IMR-90 (cell line): ENCODE measurements around the gene CETN1. TPM values are rescaled to one million over a fixed set of nuclear protein-coding genes. Genes with fewer than 3 reads are reported as not detected.

ENCODE experiments used
- ATAC-seq: fragments of 200-7000 bp; cut with Tn5 transposase; 2 replicates; pipeline ENCODE4 v1.9.1; 2020; ENCODE audit warnings: low read depth, mild to moderate bottlenecking, moderate library complexity
- BruUV-seq: library from RNA; stranded (reverse); fragments of 400-500 nt; replicated peaks from 2 replicates; lab custom pipeline; 2021; lab: Mats Ljungman, UMichigan
- CTCF ChIA-PET: fragments of 300-600 bp; formaldehyde crosslinking; extraction: SDS; loops from one replicate; lab custom pipeline; 2021; ENCODE audit warnings: antibody characterized with exemption; lab: Yijun Ruan, JAX
- POLR2A ChIA-PET: fragments of 300-600 bp; sonication (Branson Sonifier 250); formaldehyde crosslinking; loops from one replicate; lab custom pipeline; 2022; ENCODE audit warnings: antibody characterized with exemption; ENCODE audit not compliant: unreplicated experiment; lab: Charles Lee
- DNase-seq: peaks from one replicate; pipeline ENCODE4 v3.0.0; 2013
- H2AFZ ChIP-seq: replicated peaks from 2 replicates; pipeline ENCODE3; 2013; ENCODE audit warnings: low read length, mild to moderate bottlenecking; ENCODE audit not compliant: poor library complexity
- H2AK5ac ChIP-seq: 2 replicates; pipeline ENCODE4 v1.6.1; 2013; ENCODE audit warnings: low read depth, low read length, inconsistent platforms
- H2AK9ac ChIP-seq: replicated peaks from 2 replicates; pipeline ENCODE3; 2013; ENCODE audit warnings: mild to moderate bottlenecking, low read depth, low read length, moderate library complexity; ENCODE audit not compliant: poor library complexity
- H2BK120ac ChIP-seq: 2 replicates; pipeline ENCODE4 v1.6.1; 2013; ENCODE audit warnings: low read depth, low read length, inconsistent platforms
- H2BK15ac ChIP-seq: 3 replicates; pipeline ENCODE4 v1.6.1; 2013; ENCODE audit warnings: low read depth, low read length, inconsistent platforms
- H2BK20ac ChIP-seq: 2 replicates; pipeline ENCODE4 v1.6.1; 2013; ENCODE audit warnings: low read depth, mild to moderate bottlenecking, inconsistent platforms, low read length, moderate library complexity
- H2BK5ac ChIP-seq: 2 replicates; pipeline ENCODE4 v1.6.1; 2013; ENCODE audit warnings: mild to moderate bottlenecking, low read depth, low read length, inconsistent platforms; ENCODE audit not compliant: poor library complexity, severe bottlenecking
- H3K14ac ChIP-seq: replicated peaks from 2 replicates; pipeline ENCODE4 v1.6.1; 2013; ENCODE audit warnings: low read depth, low read length, inconsistent platforms
- H3K18ac ChIP-seq: 2 replicates; pipeline ENCODE4 v1.6.1; 2013; ENCODE audit warnings: low read depth, low read length, control low read depth
- H3K23ac ChIP-seq: 2 replicates; pipeline ENCODE4 v1.6.1; 2013; ENCODE audit warnings: low read depth, low read length, inconsistent platforms
- H3K27ac ChIP-seq: 2 replicates; pipeline ENCODE4 v1.5.1; 2013; ENCODE audit warnings: mild to moderate bottlenecking, control low read depth, low read length; ENCODE audit not compliant: insufficient read depth
- H3K27me3 ChIP-seq: 2 replicates; pipeline ENCODE4 v1.6.1; 2013; ENCODE audit warnings: low read length; ENCODE audit not compliant: control insufficient read depth, insufficient read depth
- H3K36me3 ChIP-seq: 2 replicates; pipeline ENCODE4 v1.6.1; 2013; ENCODE audit warnings: low read length, mixed read lengths; ENCODE audit not compliant: control insufficient read depth, insufficient read depth
- H3K4ac ChIP-seq: 2 replicates; pipeline ENCODE4 v1.6.1; 2013; ENCODE audit warnings: low read depth, low read length, inconsistent platforms
- H3K4me1 ChIP-seq: 2 replicates; pipeline ENCODE4 v1.6.1; 2013; ENCODE audit warnings: low read length, mixed read lengths; ENCODE audit not compliant: control insufficient read depth, insufficient read depth
- H3K4me2 ChIP-seq: 2 replicates; pipeline ENCODE4 v1.6.1; 2013; ENCODE audit warnings: low read depth, mild to moderate bottlenecking, control low read depth, low read length, moderate library complexity
- H3K4me3 ChIP-seq: 2 replicates; pipeline ENCODE4 v1.5.1; 2013; ENCODE audit warnings: low read depth, mild to moderate bottlenecking, control low read depth, low read length, moderate library complexity; ENCODE audit not compliant: insufficient read depth
- H3K56ac ChIP-seq: 2 replicates; pipeline ENCODE4 v1.6.1; 2013; ENCODE audit warnings: low read length, inconsistent platforms; ENCODE audit not compliant: insufficient read depth; ENCODE audit errors: extremely low read depth
- H3K79me1 ChIP-seq, 2 experiments: 2 replicates each; pipeline ENCODE4 v1.6.1; 2013; ENCODE audit warnings: low read length in 2 of 2, inconsistent platforms in 1 of 2, low read depth in 1 of 2
- H3K9ac ChIP-seq: 2 replicates; pipeline ENCODE4 v1.6.1; 2013; ENCODE audit warnings: low read depth, low read length, control low read depth
- H3K9me1 ChIP-seq: 2 replicates; pipeline ENCODE4 v1.6.1; 2013; ENCODE audit warnings: low read length, inconsistent platforms; ENCODE audit not compliant: insufficient read depth
- H3K9me3 ChIP-seq: 2 replicates; pipeline ENCODE4 v1.6.1; 2013; ENCODE audit warnings: low read length; ENCODE audit not compliant: control insufficient read depth, insufficient read depth
- H4K20me1 ChIP-seq: 2 replicates; pipeline ENCODE4 v1.6.1; 2013; ENCODE audit warnings: low read length, inconsistent platforms; ENCODE audit not compliant: insufficient read depth
- H4K5ac ChIP-seq: 2 replicates; pipeline ENCODE4 v1.6.1; 2013; ENCODE audit warnings: mild to moderate bottlenecking, low read depth, low read length, control low read depth
- H4K8ac ChIP-seq, 2 experiments: 2 replicates each; pipeline ENCODE4 v1.6.1; 2013; ENCODE audit warnings: low read depth in 2 of 2, low read length in 2 of 2, control low read depth in 1 of 2, inconsistent platforms in 1 of 2
- H4K91ac ChIP-seq: 2 replicates; pipeline ENCODE4 v1.6.1; 2013; ENCODE audit warnings: low read depth, low read length, inconsistent platforms; ENCODE audit not compliant: insufficient read depth
- BHLHE40 ChIP-seq: fragments of 150-350 bp; IDR thresholded peaks from 2 replicates; pipeline ENCODE4 v1.6.1; 2016; ENCODE audit warnings: mild to moderate bottlenecking, low read depth, low read length
- CEBPB ChIP-seq: IDR thresholded peaks from 2 replicates; pipeline ENCODE4 v1.6.1; 2012; ENCODE audit warnings: low read depth, low read length, improper control_type of control experiment
- CHD1 ChIP-seq: IDR thresholded peaks from 2 replicates; pipeline ENCODE4 v1.6.1; 2012; ENCODE audit warnings: low read depth, low read length, improper control_type of control experiment
- CTCF ChIP-seq: conservative IDR thresholded peaks from 2 replicates; pipeline ENCODE4 v1.5.1; 2012; ENCODE audit warnings: mild to moderate bottlenecking, low read depth, low read length, improper control_type of control experiment
- ELK1 ChIP-seq: fragments of 150-350 bp; IDR thresholded peaks from 2 replicates; pipeline ENCODE4 v1.6.1; 2016; ENCODE audit warnings: low read depth, mild to moderate bottlenecking, low read length, moderate library complexity, borderline replicate concordance
- FOS ChIP-seq: fragments of 150-350 bp; IDR thresholded peaks from 2 replicates; pipeline ENCODE4 v1.6.1; 2016; ENCODE audit warnings: low read depth, low read length
- MAFK ChIP-seq: IDR thresholded peaks from 2 replicates; pipeline ENCODE4 v1.6.1; 2012; ENCODE audit warnings: low read depth, low read length, improper control_type of control experiment
- MAZ ChIP-seq: IDR thresholded peaks from 2 replicates; pipeline ENCODE4 v1.6.1; 2012; ENCODE audit warnings: low read depth, mild to moderate bottlenecking, low read length, improper control_type of control experiment, moderate library complexity, borderline replicate concordance
- MXI1 ChIP-seq: IDR thresholded peaks from 2 replicates; pipeline ENCODE4 v1.6.1; 2012; ENCODE audit warnings: low read depth, mild to moderate bottlenecking, low read length, moderate library complexity, borderline replicate concordance
- NFE2L2 ChIP-seq: fragments of 150-350 bp; IDR thresholded peaks from 2 replicates; pipeline ENCODE4 v1.6.1; 2016; ENCODE audit warnings: low read depth, mild to moderate bottlenecking, low read length
- RCOR1 ChIP-seq: IDR thresholded peaks from 2 replicates; pipeline ENCODE4 v1.6.1; 2012; ENCODE audit warnings: mild to moderate bottlenecking, low read length, improper control_type of control experiment; ENCODE audit not compliant: insufficient replicate concordance
- RFX5 ChIP-seq: IDR thresholded peaks from 2 replicates; pipeline ENCODE4 v1.8.0; 2012; ENCODE audit warnings: low read depth, mild to moderate bottlenecking, low read length, moderate library complexity
- SMC3 ChIP-seq: fragments of 150-350 bp; IDR thresholded peaks from 2 replicates; pipeline ENCODE4 v1.6.1; 2016; ENCODE audit warnings: low read depth, mild to moderate bottlenecking, antibody characterized with exemption, low read length, moderate library complexity
- USF2 ChIP-seq: fragments of 150-350 bp; IDR thresholded peaks from 2 replicates; pipeline ENCODE4 v1.6.1; 2017; ENCODE audit warnings: mild to moderate bottlenecking, antibody characterized with exemption, low read length, low read depth
- dilution Hi-C: fragments of 300-500 bp; cut with HindIII; formaldehyde crosslinking; loops from one replicate; pipeline ENCODE4 v1.14.3; 2018; ENCODE audit warnings: low sequenced_read_pairs; ENCODE audit not compliant: unreplicated experiment
- in situ Hi-C: fragments of 300-500 bp; cut with MboI; formaldehyde crosslinking; loops from 3 replicates; pipeline ENCODE4 v1.14.3; 2019; ENCODE audit warnings: low sequenced_read_pairs, inconsistent platforms, mixed read lengths
- intact Hi-C: fragments of 100-400 bp; cut with micrococcal nuclease; formaldehyde crosslinking; loops from 2 replicates; pipeline ENCODE4 v1.10.0; 2022
- polyA plus RNA-seq, 3 experiments: library from polyadenylated mRNA; depleted of rRNA; stranded (reverse); fragments of >200 nt; gene quantifications; 2 replicates each; pipeline ENCODE4 v1.2.3, GENCODE V29; 2012; ENCODE audit warnings: low replicate concordance in 1 of 3
- total RNA-seq: library from RNA; depleted of rRNA; stranded (reverse); fragments of >200 nt; gene quantifications from 2 replicates; pipeline ENCODE4 v1.2.3, GENCODE V29; 2012

CETN1 gene
- total and polyA plus RNA-seq, 2 of the 4 experiments (the other 2 are of a cell fraction) = not detected

DNA sequence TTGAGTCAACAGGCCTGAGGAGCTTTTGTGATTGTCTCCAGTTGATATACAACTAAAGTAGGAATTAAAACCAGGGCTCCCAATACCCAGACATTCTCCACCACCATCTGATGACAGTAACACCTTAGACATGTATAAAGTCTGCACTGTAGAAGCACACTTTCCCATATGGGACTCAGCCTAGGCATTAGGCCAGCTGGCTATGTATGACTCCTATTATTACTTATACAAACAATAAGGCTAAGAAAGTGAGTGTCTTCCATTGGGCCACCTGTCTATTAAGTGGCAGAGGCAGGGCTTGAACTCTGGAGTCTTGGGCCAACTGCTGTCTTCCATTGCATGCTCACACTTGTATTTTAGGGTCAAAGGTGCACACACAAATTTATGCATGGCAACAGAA is 47.5 kb upstream of the CETN1 start:
- H3K9ac ChIP-seq = no peak overlapping the region
- H3K4me2 ChIP-seq = no peak overlapping the region
- H2AK5ac ChIP-seq = no peak overlapping the region
- H3K27me3 ChIP-seq = peaks cover 5% of the 10 kb centered on the region
- no peaks in the 10 kb centered on the region for H3K9me1 ChIP-seq
- no peak for DNase-seq
- H2AK9ac ChIP-seq = no peak overlapping the region
- no peak overlapping the region for H4K91ac ChIP-seq
- no peak overlapping the region for H4K5ac ChIP-seq
- H3K4me3 ChIP-seq = no peak overlapping the region
- intact Hi-C loops (no loop called here), in situ Hi-C loops (no loop called here), dilution Hi-C loops (no loop called here)
- no peaks in the 10 kb centered on the region for H3K79me1 ChIP-seq
- no peak overlapping the region for H2BK15ac ChIP-seq
- TF ChIP-seq BHLHE40 = no peak
- no peak for TF ChIP-seq RCOR1
- no peak for TF ChIP-seq FOS
- TF ChIP-seq RFX5 = no peak
- TF ChIP-seq NFE2L2 = no peak
- TF ChIP-seq MAFK = no peak
- no peak for TF ChIP-seq MAZ
- TF ChIP-seq USF2 = no peak
- TF ChIP-seq MXI1 = no peak
- no peak for TF ChIP-seq CEBPB
- TF ChIP-seq CTCF = no peak
- TF ChIP-seq CHD1 = no peak
- no peak for TF ChIP-seq ELK1
- no peak for TF ChIP-seq SMC3
- no peak overlapping the region for H3K4ac ChIP-seq
- POLR2A ChIA-PET = no interaction called here
- no peak overlapping the region for H2BK20ac ChIP-seq
- H4K20me1 ChIP-seq = no peaks in the 10 kb centered on the region
- no peaks in the 10 kb centered on the region for H3K4me1 ChIP-seq
- H4K8ac ChIP-seq = no peak overlapping the region
- H3K23ac ChIP-seq = no peak overlapping the region
- no peak overlapping the region for H2AFZ ChIP-seq
- no peak for ATAC-seq
- no peak overlapping the region for H3K56ac ChIP-seq
- no TSS peak for BruUV-seq
- no peak overlapping the region for H3K14ac ChIP-seq
- H2BK120ac ChIP-seq = no peak overlapping the region
- H3K18ac ChIP-seq = no peak overlapping the region
- H3K27ac ChIP-seq = no peak overlapping the region
- CTCF ChIA-PET = no interaction called here
- H2BK5ac ChIP-seq = no peak overlapping the region
- H3K9me3 ChIP-seq = no peaks in the 10 kb centered on the region
- H3K36me3 ChIP-seq = no peaks in the 10 kb centered on the region
